GM04503 (cell line): ENCODE measurements around the gene LILRA5.
"Not testable (repeated sequence)": the region's sequence is repeated elsewhere in the genome, so short reads cannot be mapped to it uniquely, and the experiment has no call there.

Experiments used
- DNase-seq: peaks from one replicate; pipeline ENCODE4 v3.0.0-alpha.2; 2012; ENCODE audit warnings: low read depth

LILRA5 gene

DNA sequence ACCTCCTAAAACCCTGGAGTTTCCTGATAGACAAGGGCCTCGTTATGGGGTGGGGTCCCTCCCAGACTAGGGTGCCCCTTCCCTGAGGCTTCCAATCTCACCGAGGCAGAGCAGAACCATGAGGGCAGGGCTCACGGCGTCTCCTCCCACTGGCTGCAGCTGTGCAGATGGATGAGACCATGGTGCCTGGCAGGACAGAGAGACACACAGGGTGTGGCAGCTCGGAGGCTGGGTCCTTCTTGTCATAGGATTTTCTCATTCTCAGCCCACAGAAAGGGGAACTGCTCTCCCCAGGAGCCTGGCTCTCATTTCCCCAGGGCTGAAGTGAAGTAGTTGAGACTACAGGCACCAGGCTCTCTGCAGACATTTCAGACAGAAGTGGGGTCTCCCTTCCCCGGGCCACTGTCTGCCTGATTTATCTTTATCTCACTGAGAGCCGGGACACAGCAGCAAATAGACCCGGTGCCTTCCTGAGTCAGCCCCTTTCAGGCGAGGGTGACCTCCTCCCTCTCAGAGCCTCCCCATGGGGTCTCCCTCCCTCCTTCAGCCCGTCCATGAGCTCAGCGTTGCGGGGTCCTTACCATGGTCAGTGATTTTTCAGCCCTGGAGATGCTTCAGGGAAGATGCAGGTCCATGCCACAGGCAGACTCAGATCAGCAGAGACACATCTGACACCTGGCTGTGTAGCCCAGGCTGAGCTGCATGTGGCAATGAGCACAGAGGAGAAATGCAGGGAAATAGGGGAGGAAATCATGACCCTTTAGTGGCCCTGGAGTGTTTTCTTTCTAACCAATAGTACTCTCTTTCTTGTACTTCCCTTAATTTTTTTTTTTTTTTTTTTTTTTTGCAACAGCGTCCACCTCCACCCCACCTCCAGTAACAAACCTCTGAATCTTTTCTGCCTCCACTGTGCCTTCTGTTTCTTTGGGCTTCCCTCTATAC, at the start of gene LILRA5:
LILRA5 (minus strand) TSS at position 731 of the 942 bp plus-strand sequence; CDS start at position 584, 147 bp downstream.
- DNase-seq = no peak

GRCh38 chr19:54361680-54362422, 48.9 kb upstream of the LILRA5 start:
- DNase-seq = not testable (repeated sequence)

GRCh38 chr19:54359149-54359820, 46.3 kb upstream of the LILRA5 start:
- DNase-seq = not testable (repeated sequence)

- no peak for DNase-seq
Measured at GRCh38 chr19:54357381-54357780, 44.4 kb upstream of the LILRA5 start.

- DNase-seq = no peak
Measured at GRCh38 chr19:54356444-54357056, 43.6 kb upstream of the LILRA5 start.

- no peak for DNase-seq
Measured at GRCh38 chr19:54355675-54356074, 42.7 kb upstream of the LILRA5 start.

DNA sequence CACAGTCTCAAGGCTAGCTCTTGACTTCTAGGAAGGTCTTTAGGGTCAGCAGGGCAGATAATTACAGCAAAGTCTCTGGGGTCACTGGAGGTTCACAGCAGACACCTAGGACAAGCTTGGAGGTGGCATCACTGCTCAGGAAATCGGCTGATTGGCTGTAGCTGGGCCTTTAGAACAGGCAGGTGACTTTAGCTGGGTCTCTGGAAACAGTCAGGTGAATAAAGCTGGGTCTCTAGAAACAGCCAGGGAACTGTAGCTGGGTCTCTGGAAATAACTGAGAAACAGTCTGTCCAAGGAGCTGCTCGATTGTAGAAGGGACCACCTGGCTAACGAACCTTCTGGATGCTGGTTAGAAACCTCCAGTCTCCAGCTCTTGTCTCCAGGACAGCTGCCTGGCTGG, 41.8 kb upstream of the LILRA5 start:
- DNase-seq = no peak

DNA sequence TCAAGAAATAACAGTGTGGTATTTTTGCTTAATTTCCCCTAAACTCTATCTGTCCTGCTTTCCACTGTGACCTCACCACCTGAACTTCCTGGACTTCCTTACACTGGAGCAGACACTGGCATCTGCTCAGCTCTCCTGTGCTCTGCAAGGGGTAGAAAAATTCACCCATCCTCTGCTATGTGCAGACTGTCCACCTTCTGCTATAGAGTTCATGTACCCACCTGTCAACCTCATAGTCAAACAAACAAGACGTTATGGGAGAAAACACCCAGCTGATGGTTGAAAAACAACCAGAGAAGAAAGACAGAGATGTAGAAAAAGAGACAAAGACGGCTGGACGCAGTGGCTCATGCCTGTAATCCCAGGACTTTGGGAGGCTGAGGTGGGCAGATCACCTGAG, 39.6 kb upstream of the LILRA5 start:
- DNase-seq = no peak

- DNase-seq = no peak
Measured at GRCh38 chr19:54352041-54352440, 39.1 kb upstream of the LILRA5 start.

- DNase-seq = no peak
Measured at GRCh38 chr19:54351474-54351873, 38.5 kb upstream of the LILRA5 start.

DNA sequence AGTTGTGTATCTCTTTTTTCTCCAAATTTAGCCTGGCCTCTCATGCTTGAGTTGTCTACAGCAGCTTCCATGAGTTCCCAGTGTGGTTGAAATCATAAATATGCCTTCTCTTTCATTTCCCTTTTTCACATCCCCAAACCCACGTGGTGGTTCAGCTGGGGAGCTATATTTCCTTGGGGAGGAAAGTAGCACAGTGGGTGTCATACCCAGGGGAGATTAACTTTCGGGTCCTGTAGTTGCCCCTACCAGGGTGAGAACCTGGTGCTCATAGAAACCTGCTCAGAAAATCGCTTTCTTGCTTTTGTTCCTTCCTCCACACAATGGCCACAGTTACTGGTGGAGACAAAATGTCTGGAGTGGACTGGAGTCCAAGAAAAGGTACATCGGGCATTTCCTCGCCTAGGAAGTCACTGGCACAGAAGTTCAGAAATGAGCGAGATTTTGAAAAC, 33.0 kb upstream of the LILRA5 start:
- DNase-seq = no peak

DNA sequence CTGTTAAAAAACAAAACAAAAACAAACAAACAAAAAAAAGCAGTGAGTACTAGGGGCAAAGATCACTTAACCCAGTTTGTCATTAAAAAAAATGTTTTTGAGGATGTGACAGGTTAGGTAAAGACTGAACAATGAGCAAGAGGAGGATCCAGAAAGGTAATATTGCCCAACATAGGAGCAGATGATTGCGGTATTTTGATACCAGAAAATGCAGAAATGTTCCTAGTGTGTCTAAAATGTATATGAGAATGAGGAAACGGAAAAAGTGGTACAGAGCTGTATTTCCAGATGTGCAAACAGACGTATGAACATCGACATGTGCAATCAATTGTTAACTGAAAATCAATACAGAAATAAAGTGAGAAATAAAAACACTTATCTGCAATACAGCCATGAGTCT, 30.9 kb upstream of the LILRA5 start:
- DNase-seq = no peak

DNA sequence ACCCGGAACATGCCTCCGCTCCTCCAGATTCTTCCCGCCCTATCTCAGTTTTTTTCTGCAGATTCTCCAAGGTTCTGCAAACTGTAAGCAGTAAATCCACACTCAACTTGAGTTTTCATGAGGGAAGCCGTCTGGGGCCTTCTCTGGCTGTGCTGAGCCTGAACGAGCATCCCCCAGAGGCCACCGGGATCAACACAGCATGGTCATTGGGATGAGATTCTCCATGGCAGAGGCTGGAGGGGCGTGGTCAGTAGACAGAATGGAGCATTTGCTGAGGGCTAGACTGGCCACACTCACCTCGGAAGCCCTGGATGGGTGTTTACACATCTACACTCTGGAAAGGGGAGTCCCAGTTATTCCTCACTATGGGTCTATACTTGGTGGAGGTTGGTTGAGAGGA, 28.3 kb upstream of the LILRA5 start:
- no peak for DNase-seq

DNA sequence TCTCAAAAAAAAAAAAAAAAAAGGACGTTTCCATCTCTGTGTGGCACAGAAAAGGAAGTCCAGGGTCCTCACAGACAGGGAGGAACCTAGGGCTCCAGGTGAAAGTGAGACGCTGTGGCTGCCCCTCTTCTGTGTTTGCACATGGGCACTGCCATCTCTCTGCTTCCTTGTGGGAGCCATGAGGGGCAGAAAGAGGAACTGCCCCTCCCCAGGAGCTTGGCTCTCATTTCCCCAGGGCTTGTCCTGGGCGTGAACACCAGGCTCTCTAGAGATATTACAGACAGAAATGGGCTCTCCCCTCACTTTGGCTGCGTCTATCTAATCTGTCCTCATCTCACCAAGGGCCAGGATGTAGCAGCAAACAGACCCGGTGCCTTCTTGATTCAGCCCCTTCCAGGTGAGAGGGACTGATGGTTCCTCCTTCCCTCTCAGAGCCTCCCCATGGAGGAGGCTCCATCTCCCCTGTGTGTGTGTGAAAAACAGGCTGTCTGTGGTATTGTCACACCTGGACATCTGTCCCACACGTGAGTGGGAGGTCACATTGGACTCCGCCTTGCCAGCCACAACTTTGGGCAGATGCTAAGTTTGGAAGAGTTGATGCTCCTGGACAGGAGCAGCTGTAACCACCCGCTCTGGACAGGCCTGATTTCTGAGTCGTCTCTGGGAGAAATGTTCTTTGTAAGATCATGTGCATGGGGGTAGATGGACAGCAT, 26.8 kb upstream of the LILRA5 start:
- DNase-seq = no peak

DNA sequence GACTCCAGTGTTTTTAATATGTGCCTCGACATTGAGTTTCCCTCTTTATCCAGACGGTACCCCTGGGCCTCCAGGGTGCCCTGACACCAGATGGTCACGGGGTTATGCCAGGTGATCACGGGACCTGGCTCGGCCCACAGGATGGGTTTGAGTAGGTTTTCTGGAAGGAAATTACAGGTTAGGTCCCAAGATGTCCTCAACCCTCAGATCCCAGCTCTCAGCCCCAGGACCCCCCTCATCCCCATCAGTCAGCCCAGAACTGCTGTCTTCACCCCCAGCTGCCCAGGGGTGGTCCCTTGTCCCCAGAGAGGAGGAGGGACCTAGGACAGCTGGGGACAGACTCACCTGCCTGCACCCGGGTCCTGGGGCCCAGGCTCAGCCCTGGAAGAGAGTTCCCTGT, 25.6 kb upstream of the LILRA5 start:
- DNase-seq = no peak

- DNase-seq = no peak
Measured at GRCh38 chr19:54337858-54338230, 24.9 kb upstream of the LILRA5 start.

GRCh38 chr19:54336893-54337857, 24.2 kb upstream of the LILRA5 start:
- no peak for DNase-seq

DNA sequence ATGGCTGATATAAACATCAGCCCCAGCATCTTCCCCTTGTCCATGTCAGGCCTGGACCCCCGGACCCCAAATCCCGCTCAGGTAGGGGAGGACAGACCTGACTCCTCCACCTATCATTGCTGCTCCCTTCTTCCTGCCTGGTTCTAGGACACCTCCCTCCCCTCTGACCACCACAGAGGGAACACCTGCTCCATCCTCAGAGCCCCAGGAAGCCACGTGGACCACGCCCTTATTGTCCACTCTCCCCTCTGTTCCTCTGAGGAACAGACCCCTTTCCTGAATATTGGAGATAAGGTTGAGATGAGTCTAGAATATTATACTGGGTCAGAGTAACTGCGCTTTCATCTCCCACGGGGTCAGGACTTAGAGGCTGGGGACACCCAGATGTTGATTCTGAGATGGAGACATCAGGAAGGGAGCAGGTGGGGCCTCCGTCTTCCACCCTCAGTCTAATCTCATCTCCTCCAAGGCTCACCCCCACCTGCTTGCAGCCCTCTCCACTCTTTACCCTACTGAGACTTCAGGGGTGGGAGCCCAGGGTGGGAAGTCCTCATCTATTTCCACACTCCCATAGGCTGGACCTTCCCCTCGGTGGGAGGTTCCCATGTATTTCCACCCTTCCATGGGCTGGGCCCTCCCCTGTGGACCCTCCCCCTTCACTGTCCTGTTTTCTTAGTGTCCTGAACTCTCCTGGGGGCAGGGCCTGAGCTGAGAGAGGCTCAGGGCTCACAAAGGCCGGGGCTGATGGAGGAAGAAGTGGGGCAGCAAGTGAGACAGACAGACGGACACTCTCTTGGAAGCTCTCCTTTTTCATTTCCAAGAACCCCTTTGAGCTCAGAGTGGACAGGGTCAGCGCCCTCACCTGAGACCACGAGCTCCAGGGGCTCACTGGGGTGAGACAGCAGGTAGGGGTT, 23.3 kb upstream of the LILRA5 start:
- no peak for DNase-seq

GRCh38 chr19:54335164-54335563, 22.2 kb upstream of the LILRA5 start:
- no peak for DNase-seq
